Transverse colon (tissue), 4 donors: ENCODE data around the gene PUS1. TPM values are rescaled to one million over a fixed set of nuclear protein-coding genes. Genes with fewer than 3 reads are reported as not detected.

ENCODE experiments used
- DNase-seq: peaks from one replicate; pipeline ENCODE4 v3.0.0-alpha.2; 2019
- H3K27ac ChIP-seq, 4 donors: fragments of 200-600 bp; sonication (generic); 2 replicates each; pipeline ENCODE4 v1.5.1; 2016 to 2018; ENCODE audit warnings: inconsistent platforms in 4 of 4
- H3K27me3 ChIP-seq: fragments of 200-600 bp; sonication (generic); 2 replicates; pipeline ENCODE4 v1.5.1; 2017; ENCODE audit warnings: inconsistent platforms
- H3K36me3 ChIP-seq, 4 donors: fragments of 200-600 bp; sonication (generic); 2 replicates each; pipeline ENCODE4 v1.5.1; 2017 to 2019; ENCODE audit warnings: inconsistent platforms in 4 of 4
- H3K4me1 ChIP-seq, 4 donors: fragments of 200-600 bp; sonication (generic); 2 replicates each; pipeline ENCODE4 v1.5.1; 2017 to 2020; ENCODE audit warnings: inconsistent platforms in 4 of 4
- H3K4me3 ChIP-seq, 4 donors: fragments of 200-600 bp; sonication (generic); 1 replicate in 1 of 4; 2 replicates in 3 of 4; pipeline versions ENCODE4 v1.5.1 to v1.6.1; 2017 to 2019; ENCODE audit warnings: inconsistent platforms in 4 of 4
- H3K9me3 ChIP-seq, 2 donors: fragments of 200-600 bp; sonication (generic); 2 replicates each; pipeline ENCODE4 v1.5.1; 2017 to 2019; ENCODE audit warnings: inconsistent platforms in 2 of 2
- CTCF ChIP-seq, 5 experiments: fragments of 200-600 bp in 3 of 5; fragments of 450-650 bp in 2 of 5; sonication (generic) in 3 of 5; IDR thresholded peaks; 1 replicate in 2 of 5; 2 replicates in 3 of 5; pipeline ENCODE4 v1.5.1; 2016 to 2017; ENCODE audit warnings: antibody characterized with exemption in 5 of 5, inconsistent platforms in 3 of 5, mild to moderate bottlenecking in 2 of 5, moderate library complexity in 1 of 5
- EP300 ChIP-seq: sonication (generic); formaldehyde crosslinking; IDR thresholded peaks from one replicate; pipeline ENCODE4 v1.6.1; 2017; ENCODE audit warnings: antibody characterized with exemption, low read depth
- POLR2A ChIP-seq: fragments of 450-650 bp; IDR thresholded peaks from one replicate; pipeline ENCODE4 v1.6.1; 2016; ENCODE audit warnings: antibody characterized with exemption, mild to moderate bottlenecking, moderate library complexity
- POLR2AphosphoS5 ChIP-seq, 3 donors: sonication (generic); formaldehyde crosslinking; IDR thresholded peaks; one replicate each; pipeline ENCODE4 v1.6.1; 2016; ENCODE audit warnings: antibody characterized with exemption in 3 of 3
- WGBS, 2 donors: methylation state at CpG; one replicate each; pipeline ENCODE4 v1.1.5; 2018; ENCODE audit warnings: low coverage in 1 of 2; 5-methylcytosine and 5-hydroxymethylcytosine counted together
- in situ Hi-C, 4 donors: fragments of 200-750 bp; cut with MboI; loops; one replicate each; pipeline versions ENCODE4 v1.15.0 to v1.15.1; 2017; ENCODE audit warnings: low sequenced_read_pairs in 3 of 4, low pct_ligation_motif_present in 1 of 4, low pct_unique_long_range_greater_than_20kb in 1 of 4
- intact Hi-C: fragments of 100-400 bp; cut with DNase I; formaldehyde crosslinking; loops from one replicate; pipeline ENCODE4 v1.15.1; 2023; ENCODE audit warnings: low total_unique reads
- total RNA-seq, 4 donors: library from RNA; depleted of rRNA; stranded (reverse); fragments of >200 nt; gene quantifications; one replicate each; pipeline ENCODE4 v1.1.0, GENCODE V29; 2016

PUS1 gene
- total RNA-seq, 4 donors from 2014 or later: 11.9 to 48.8 (median 23.1) TPM

- H3K36me3 ChIP-seq: peaks cover 0 to 36% (median 10%) of the 10 kb centered on the region in 4 donors
- WGBS, 2 donors: 100% methylated on average over 1 of the region's 31 CpGs; no CpG with 5 or more reads in 1 of the 2 donors
- peaks cover 0 to 7% (median 6%) of the 10 kb centered on the region in 4 donors for H3K4me1 ChIP-seq
- intact Hi-C loops: no loop called here
- H3K27me3 ChIP-seq: no peaks in the 10 kb centered on the region
- in situ Hi-C loops: no loop called here
- no peak for DNase-seq
- H3K27ac ChIP-seq: no peak overlapping the region
- no peaks in the 10 kb centered on the region for H3K9me3 ChIP-seq
- no peak for TF ChIP-seq POLR2A
- TF ChIP-seq EP300: no peak
- TF ChIP-seq CTCF (IDR thresholded peaks at IDR 0.05): no peak
- TF ChIP-seq POLR2AphosphoS5 (IDR thresholded peaks at IDR 0.05): no peak
- H3K4me3 ChIP-seq: no peak overlapping the region
These were observed 11.9 kb upstream of the PUS1 start for GRCh38 chr12:131917139-131917710.

GRCh38 chr12:131917711-131918306 is 11.3 kb upstream of the PUS1 start:
- in situ Hi-C loops (no loop called here), intact Hi-C loops (no loop called here)
- Histone ChIP-seq H3K9me3 (no peaks in the 10 kb centered on the region), H3K4me1 (peaks cover 0 to 2% (median under 1%) of the 10 kb centered on the region in 4 donors), H3K36me3 (peaks cover 0 to 36% (median 10%) of the 10 kb centered on the region in 4 donors), H3K4me3 (no peak overlapping the region), H3K27ac (no peak overlapping the region), H3K27me3 (no peaks in the 10 kb centered on the region)
- no peak for TF ChIP-seq CTCF (IDR thresholded peaks at IDR 0.05)
- no peak for TF ChIP-seq EP300
- no peak for TF ChIP-seq POLR2A
- no peak for TF ChIP-seq POLR2AphosphoS5 (IDR thresholded peaks at IDR 0.05)
- no peak for DNase-seq
- 96% methylated on average over 15 of the region's 18 CpGs; no CpG with 5 or more reads in 1 of the 2 donors for WGBS, 2 donors

GRCh38 chr12:131918311-131919050 is 10.6 kb upstream of the PUS1 start:
- H3K4me1 ChIP-seq: no peaks in the 10 kb centered on the region
- peaks cover 0 to 36% (median 10%) of the 10 kb centered on the region in 4 donors for H3K36me3 ChIP-seq
- in situ Hi-C loops: no loop called here
- no peaks in the 10 kb centered on the region for H3K9me3 ChIP-seq
- H3K27me3 ChIP-seq: no peaks in the 10 kb centered on the region
- 90% methylated on average over 13 of the region's 20 CpGs; no CpG with 5 or more reads in 1 of the 2 donors for WGBS, 2 donors
- TF ChIP-seq POLR2AphosphoS5 (IDR thresholded peaks at IDR 0.05): no peak
- no peak for TF ChIP-seq EP300
- TF ChIP-seq POLR2A: no peak
- no peak for TF ChIP-seq CTCF (IDR thresholded peaks at IDR 0.05)
- no peak for DNase-seq
- intact Hi-C loops: no loop called here
- no peak overlapping the region for H3K27ac ChIP-seq
- no peak overlapping the region for H3K4me3 ChIP-seq

- intact Hi-C loops (no loop called here), in situ Hi-C loops (no loop called here)
- Histone ChIP-seq H3K36me3 (peaks cover 0 to 36% (median 8%) of the 10 kb centered on the region in 4 donors), H3K27me3 (no peaks in the 10 kb centered on the region), H3K27ac (no peak overlapping the region), H3K4me1 (no peaks in the 10 kb centered on the region), H3K4me3 (no peak overlapping the region), H3K9me3 (no peaks in the 10 kb centered on the region)
- TF ChIP-seq POLR2AphosphoS5 (IDR thresholded peaks at IDR 0.05): no peak
- no peak for TF ChIP-seq EP300
- no peak for TF ChIP-seq CTCF (IDR thresholded peaks at IDR 0.05)
- TF ChIP-seq POLR2A: no peak
- DNase-seq: no peak
- WGBS, 2 donors: no CpG with 5 or more reads among the region's 19 CpGs
These were observed 10.1 kb upstream of the PUS1 start for GRCh38 chr12:131919051-131919347.
